Measurements from ENCODE around the gene ERGIC1. TPM values are rescaled to one million over a fixed set of nuclear protein-coding genes. Genes with fewer than 3 reads are reported as not detected.

Gene ERGIC1
- total and polyA plus RNA-seq, 4 experiments from 2014 or later, result 10.6 to 51.0 (median 32.3) TPM

- H3K4me3 Mint-ChIP-seq, result no peak overlapping the region
- H3K36me3 Mint-ChIP-seq, result peaks cover 15 to 49% of the 10 kb centered on the region in 2 donors
- no peak overlapping the region for H3K27ac ChIP-seq (ENCODE audit: low read depth, low read length)
- H3K4me1 Mint-ChIP-seq, result peaks cover 46 to 61% (median 54%) of the 10 kb centered on the region in 4 donors
- no peak for DNase-seq
- H3K4me1 ChIP-seq (ENCODE audit: insufficient read depth, low read length), result peaks cover 66% of the 10 kb centered on the region
- H3K4me3 ChIP-seq (ENCODE audit: low read length in 2 of 2), result no peak overlapping the region
- intact Hi-C loops (cut with micrococcal nuclease), result no loop called here
- no peaks in the 10 kb centered on the region for H3K9me3 Mint-ChIP-seq
- no peaks in the 10 kb centered on the region for H3K9me3 ChIP-seq (ENCODE audit: control insufficient read depth in 1 of 2, low read length in 2 of 2)
- POLR2A ChIA-PET (ENCODE audit: partially characterized antibody), result no interaction called here
- peaks cover 13% of the 10 kb centered on the region for H3K36me3 ChIP-seq (ENCODE audit: insufficient read depth, low read length)
- no peaks in the 10 kb centered on the region for H3K27me3 Mint-ChIP-seq
- CTCF ChIA-PET (ENCODE audit: partially characterized antibody), result interaction anchor here (1.0 kb wide), 1 partner anchor 11 kb away, joined by 7 read pairs; no protein-coding TSS in a partner anchor
- H3K27ac Mint-ChIP-seq, result peak overlapping the region in 5 of 7 donors; percentile 10 to 81 (median 64)
- H3K27me3 ChIP-seq (ENCODE audit: insufficient read depth, low read length), result no peaks in the 10 kb centered on the region
These were observed 165.4 kb downstream of the ERGIC1 start for GRCh38 chr5:172999372-172999973.

GRCh38 chr5:172999974-173000373, 165.9 kb downstream of the ERGIC1 start:
- peaks cover 13% of the 10 kb centered on the region for H3K36me3 ChIP-seq (ENCODE audit: insufficient read depth, low read length)
- peak overlapping the region in 2 of 8 donors; percentile 14 to 37 for H3K4me3 Mint-ChIP-seq
- peaks cover 50 to 66% (median 58%) of the 10 kb centered on the region in 4 donors for H3K4me1 Mint-ChIP-seq
- CTCF ChIA-PET (ENCODE audit: partially characterized antibody), result interaction anchor here (1.0 kb wide), 1 partner anchor 11 kb away, joined by 7 read pairs; no protein-coding TSS in a partner anchor
- peaks cover 70% of the 10 kb centered on the region for H3K4me1 ChIP-seq (ENCODE audit: insufficient read depth, low read length)
- H3K9me3 Mint-ChIP-seq, result no peaks in the 10 kb centered on the region
- no peak overlapping the region for H3K27ac ChIP-seq (ENCODE audit: low read depth, low read length)
- no peaks in the 10 kb centered on the region for H3K27me3 ChIP-seq (ENCODE audit: insufficient read depth, low read length)
- no peaks in the 10 kb centered on the region for H3K27me3 Mint-ChIP-seq
- intact Hi-C loops (cut with micrococcal nuclease), result no loop called here
- POLR2A ChIA-PET (ENCODE audit: partially characterized antibody), result no interaction called here
- H3K9me3 ChIP-seq (ENCODE audit: control insufficient read depth in 1 of 2, low read length in 2 of 2), result no peaks in the 10 kb centered on the region
- H3K4me3 ChIP-seq (ENCODE audit: low read length in 2 of 2), result no peak overlapping the region
- H3K36me3 Mint-ChIP-seq, result peaks cover 15 to 47% of the 10 kb centered on the region in 2 donors
- H3K27ac Mint-ChIP-seq, result peak overlapping the region in 5 of 7 donors; percentile 10 to 81 (median 36)
- DNase-seq, result no peak

GRCh38 chr5:173001229-173001841, 167.3 kb downstream of the ERGIC1 start:
- intact Hi-C loops (cut with micrococcal nuclease), result no loop called here
- Histone ChIP-seq H3K4me1 (ENCODE audit: insufficient read depth, low read length) (peaks cover 77% of the 10 kb centered on the region), H3K4me3 (ENCODE audit: low read length in 2 of 2) (no peak overlapping the region), H3K36me3 (ENCODE audit: insufficient read depth, low read length) (peaks cover 3% of the 10 kb centered on the region), H3K27ac (ENCODE audit: low read depth, low read length) (no peak overlapping the region), H3K9me3 (ENCODE audit: control insufficient read depth in 1 of 2, low read length in 2 of 2) (no peaks in the 10 kb centered on the region), H3K27me3 (ENCODE audit: insufficient read depth, low read length) (no peaks in the 10 kb centered on the region)
- POLR2A ChIA-PET (ENCODE audit: partially characterized antibody), result interaction anchor here (1.2 kb wide), 1 partner anchor 11 kb away, joined by 3 read pairs; no protein-coding TSS in a partner anchor
- Mint-ChIP-seq H3K4me1 (peaks cover 53 to 79% (median 67%) of the 10 kb centered on the region in 4 donors), H3K36me3 (peaks cover 7 to 36% of the 10 kb centered on the region in 2 donors), H3K9me3 (no peaks in the 10 kb centered on the region), H3K27ac (peak overlapping the region; percentile 29 to 93 (median 74)), H3K27me3 (no peaks in the 10 kb centered on the region), H3K4me3 (peak overlapping the region in 7 of 8 donors; percentile 9 to 73 (median 45))
- DNase-seq, result no peak
- CTCF ChIA-PET (ENCODE audit: partially characterized antibody), result interaction anchor here (0.8 to 1.5 kb wide), 2 partner anchors 34 to 143 kb away, joined by 3 read pairs; partner anchors contain the start of gene BNIP1

Other genes with a start within 250 kb of the ERGIC1 start
- under 1 TPM; 0.08 to 0.20 TPM for gene NEURL1B, start 193.0 kb upstream of the ERGIC1 start, total RNA-seq
- under 1 TPM in 1 of 2 donors, not detected in 1; 0.02 TPM for gene NEURL1B, start 193.0 kb upstream of the ERGIC1 start, polyA plus RNA-seq
- gene DUSP1, start 63.1 kb upstream of the ERGIC1 start, total RNA-seq, result 10 to 100 TPM; 18.0 to 18.8 TPM
- gene DUSP1, start 63.1 kb upstream of the ERGIC1 start, polyA plus RNA-seq, result 100 to 1,000 TPM; 297 to 879 TPM
- gene RPL26L1, start 125.2 kb downstream of the ERGIC1 start, total RNA-seq, result 10 to 100 TPM in 1 of 2 experiments, 1 to 10 TPM in 1; 9.6 to 13.3 TPM
- 10 to 100 TPM; 37.8 TPM for gene RPL26L1, start 125.2 kb downstream of the ERGIC1 start, polyA plus RNA-seq
- gene ATP6V0E1, start 149.5 kb downstream of the ERGIC1 start, total RNA-seq, result 100 to 1,000 TPM; 158 TPM
- gene ATP6V0E1, start 149.5 kb downstream of the ERGIC1 start, polyA plus RNA-seq, result 100 to 1,000 TPM; 450 to 559 TPM
- 100 to 1,000 TPM; 102 TPM for gene CREBRF, start 222.1 kb downstream of the ERGIC1 start, total RNA-seq
- gene CREBRF, start 222.1 kb downstream of the ERGIC1 start, polyA plus RNA-seq, result 10 to 100 TPM; 54.8 to 93.1 TPM

All from CD4-positive, alpha-beta memory T cell (primary cell).